Aortic smooth muscle cell (primary cell): Measurements from ENCODE around the gene TNPO3. TPM values are rescaled to one million over a fixed set of nuclear protein-coding genes. Genes with fewer than 3 reads are reported as not detected.

Experiments
- total RNA-seq: library from RNA; depleted of rRNA; stranded (reverse); fragments of >200 nt; gene quantifications from 2 replicates; pipeline ENCODE4 v1.2.3, GENCODE V29; 2014

TNPO3 gene
- 48.0 and 54.2 TPM in 2 replicates for total RNA-seq

DNA sequence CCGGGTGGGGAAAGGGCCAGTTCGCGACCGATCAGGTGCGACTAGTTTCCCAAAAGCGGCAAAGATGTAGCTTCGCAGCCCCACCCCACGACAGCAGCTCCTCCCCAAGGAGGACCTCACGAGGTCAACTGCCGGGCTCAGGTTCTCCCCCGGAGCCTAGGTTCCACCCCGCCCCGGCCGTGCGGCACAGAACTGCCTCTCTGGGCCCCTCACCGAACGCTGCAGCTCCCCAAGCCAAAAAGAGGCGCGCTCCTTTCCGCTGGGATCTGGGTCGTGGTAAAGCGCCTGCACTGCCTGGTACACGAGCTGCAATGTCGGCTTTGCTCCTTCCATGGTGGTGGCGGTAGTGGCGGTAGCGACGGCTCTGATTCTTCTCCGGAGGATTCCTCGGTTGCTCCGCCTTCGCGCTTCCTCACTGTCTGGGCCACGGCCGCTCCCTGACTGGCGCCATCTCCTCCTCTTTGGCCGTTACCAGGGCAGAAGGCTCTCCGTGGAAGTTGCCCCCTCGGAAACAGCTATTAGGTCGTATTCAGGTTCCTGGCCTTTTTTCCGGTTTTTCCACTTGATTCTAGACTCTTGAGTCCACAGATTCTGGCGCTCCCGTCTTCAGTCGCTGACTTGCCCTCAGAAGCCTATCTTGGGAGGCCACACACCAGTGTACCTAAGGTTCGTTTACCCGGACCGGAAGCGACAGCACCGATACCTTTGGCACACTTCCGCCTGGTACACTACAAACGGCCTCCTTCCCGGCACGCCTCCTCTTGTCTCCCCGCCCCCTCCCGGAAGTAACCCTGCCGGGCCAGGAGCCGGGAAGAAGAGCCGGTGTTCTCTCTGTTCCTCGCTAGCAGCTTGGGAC, at the start of gene TNPO3:
Gene TNPO3 (minus strand): TSS at position 674 of the 856 bp plus-strand sequence. CDS start 341 bp downstream, at position 333.

DNA sequence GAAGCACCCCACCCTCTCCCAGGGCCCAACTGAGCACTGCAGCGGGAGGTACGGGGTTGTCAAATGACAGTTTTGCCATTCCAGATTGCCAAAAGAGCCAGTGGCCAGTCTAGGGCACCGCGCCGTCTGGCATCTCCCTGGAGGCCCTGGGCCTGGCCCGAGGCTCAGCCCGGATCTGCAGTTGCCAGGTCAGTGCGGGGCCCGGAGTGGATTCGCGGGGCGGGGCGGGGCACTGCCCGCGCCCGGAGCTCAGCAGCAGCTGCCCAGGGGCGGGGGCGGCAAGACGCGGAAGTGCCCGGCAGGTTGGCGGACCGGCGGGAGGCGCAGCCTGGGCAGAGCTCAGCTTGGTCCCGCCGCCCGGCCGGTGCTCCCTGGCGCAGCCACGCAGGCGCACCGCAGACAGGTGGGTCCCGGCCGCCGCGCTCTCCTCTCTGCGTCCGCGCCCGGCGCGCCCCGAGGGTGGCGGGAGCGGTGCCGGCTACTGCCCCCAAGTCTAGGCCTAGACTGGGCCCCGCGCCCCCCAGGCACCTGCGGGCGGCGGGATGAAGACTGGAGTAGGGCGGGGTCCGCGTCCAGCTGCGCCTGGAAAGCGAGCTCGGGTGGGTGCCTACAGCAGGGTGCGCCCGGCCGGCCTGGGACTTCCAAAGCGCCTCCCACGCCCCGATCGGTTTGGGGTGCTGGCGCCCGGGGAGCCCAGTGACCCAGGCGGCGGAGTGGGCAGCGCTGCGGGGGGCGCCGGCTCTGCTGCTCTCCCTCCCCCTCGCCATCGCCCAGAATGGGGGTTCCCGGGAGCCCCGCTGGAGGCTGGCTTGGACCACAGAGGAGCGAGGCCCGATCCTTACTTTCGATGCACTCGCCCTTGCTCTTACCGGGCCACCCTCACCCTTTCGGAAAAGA, 117.0 kb downstream of the TNPO3 start, which contains the start of gene IRF5:
Gene IRF5 (plus strand): TSS at position 281 of the 897 bp plus-strand sequence. CDS start 4,155 bp downstream, outside the sequence.

GRCh38 chr7:128910569-128910945, 144.4 kb downstream of the TNPO3 start, which contains the start of gene KCP:
TSS of gene KCP (minus strand) at chr7:128910709. CDS start at chr7:128910676, 33 bp downstream.

Other genes starting within 250 kb of the TNPO3 start
- gene FLNC, start 224.7 kb downstream of the TNPO3 start, total RNA-seq: 104 and 110 TPM in 2 replicates
- gene ATP6V1F, start 192.3 kb downstream of the TNPO3 start, total RNA-seq: 83.3 and 92.7 TPM in 2 replicates
- under 0.01 TPM in 1 of 2 replicates, not detected in the other for gene KCP, start 144.4 kb downstream of the TNPO3 start, total RNA-seq
- under 0.01 TPM in 1 of 2 replicates, not detected in the other for gene IRF5, start 117.2 kb downstream of the TNPO3 start, total RNA-seq
- gene TSPAN33, start 89.6 kb upstream of the TNPO3 start, total RNA-seq: 0.06 and 0.13 TPM in 2 replicates
- gene SMO, start 133.5 kb upstream of the TNPO3 start, total RNA-seq: 3.9 and 7.5 TPM in 2 replicates
- 16.4 and 20.3 TPM in 2 replicates for gene AHCYL2, start 169.9 kb upstream of the TNPO3 start, total RNA-seq